HL-60/S4 treated with retinoic acid at 250 ng/mL for 4 days and 3 days (cell line): ENCODE results near the gene MAGOH.
"Not testable (repeated sequence)": the region's sequence is repeated elsewhere in the genome, so short reads cannot be mapped to it uniquely, and the experiment has no call there.

ENCODE experiments used
- in situ Hi-C: fragments of 300-500 bp; cut with MboI; formaldehyde crosslinking; loops from 2 replicates; pipeline ENCODE4 v1.7.0; 2022; ENCODE audit warnings: low sequenced_read_pairs

Gene MAGOH

DNA sequence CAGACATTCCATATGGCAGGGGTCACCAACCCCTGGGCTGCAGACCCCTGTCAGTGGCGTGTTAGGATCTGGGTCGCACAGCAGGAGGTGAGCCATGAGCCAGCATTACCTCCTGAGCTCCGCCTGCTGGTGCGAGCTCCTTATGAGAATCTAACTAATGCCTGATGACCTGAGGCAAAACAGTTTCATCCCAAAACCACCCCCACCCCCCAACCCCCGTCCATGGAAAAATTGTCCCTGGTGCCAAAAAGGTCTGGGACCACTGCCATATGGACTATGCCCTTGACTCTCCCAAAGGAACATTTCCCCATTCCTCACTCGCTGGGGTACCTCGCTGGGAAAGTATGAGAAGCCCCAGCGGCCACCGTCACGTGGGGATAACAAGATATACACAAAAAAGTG lies 48.1 kb downstream of the MAGOH start:
- in situ Hi-C loops, result no loop called here

DNA sequence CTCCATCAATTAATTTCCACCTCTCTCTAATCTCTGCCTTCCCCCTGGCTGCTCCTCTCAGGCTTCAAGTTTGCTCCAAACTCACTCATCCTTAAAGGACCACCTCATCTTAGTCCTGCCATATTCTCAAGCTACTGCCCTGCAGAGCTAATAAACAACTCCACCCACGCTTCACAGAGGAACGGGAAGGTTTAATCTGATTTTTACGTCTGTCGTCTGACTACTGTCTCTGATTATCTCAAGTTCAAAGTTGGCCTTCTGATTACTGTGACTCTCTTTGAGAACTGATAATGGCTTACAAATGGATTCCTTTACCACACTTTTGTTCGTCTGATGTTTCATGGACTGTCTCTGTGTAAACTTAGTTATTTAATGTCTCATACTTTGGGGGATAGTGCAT lies 49.3 kb downstream of the MAGOH start:
- in situ Hi-C loops, result no loop called here

DNA sequence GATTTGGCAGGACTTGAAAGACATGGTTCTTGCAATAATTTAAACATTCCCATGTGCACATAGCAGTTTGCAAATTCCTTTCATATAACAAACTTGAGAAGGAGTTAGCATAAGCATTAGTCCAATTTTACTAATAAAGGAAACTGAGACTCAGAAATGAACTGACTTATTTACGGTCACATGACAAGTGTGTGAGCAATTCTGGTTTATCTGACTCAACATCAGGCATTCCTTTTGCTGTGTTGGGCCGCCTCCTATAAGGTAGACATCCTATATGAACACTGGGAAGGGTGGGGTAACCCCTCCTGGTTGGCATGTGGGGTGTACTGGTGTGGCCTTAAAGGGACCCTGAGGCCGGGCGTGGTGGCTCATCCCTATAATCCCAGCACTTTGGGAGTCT lies 50.2 kb downstream of the MAGOH start:
- in situ Hi-C loops, result no loop called here

GRCh38 chr1:53187401-53187800 lies 50.9 kb downstream of the MAGOH start:
- in situ Hi-C loops, result no loop called here

GRCh38 chr1:53186533-53186932 lies 51.8 kb downstream of the MAGOH start:
- in situ Hi-C loops, result no loop called here

DNA sequence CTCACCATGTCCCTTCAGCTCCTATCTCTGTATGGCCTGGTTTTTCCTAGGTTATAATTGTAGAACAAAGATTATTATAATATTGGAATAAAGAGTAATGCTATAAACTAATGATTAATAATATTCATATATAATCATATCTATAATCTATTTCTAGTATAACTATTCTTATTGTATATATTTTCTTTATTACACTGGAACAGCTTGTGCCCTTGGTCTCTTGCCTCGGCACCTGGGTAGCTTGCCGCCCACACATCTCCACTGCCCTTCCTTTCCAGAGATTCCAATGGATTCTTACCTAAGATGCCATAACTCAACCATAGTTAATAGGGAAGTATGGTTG lies 52.4 kb downstream of the MAGOH start:
- in situ Hi-C loops, result not testable (repeated sequence)

DNA sequence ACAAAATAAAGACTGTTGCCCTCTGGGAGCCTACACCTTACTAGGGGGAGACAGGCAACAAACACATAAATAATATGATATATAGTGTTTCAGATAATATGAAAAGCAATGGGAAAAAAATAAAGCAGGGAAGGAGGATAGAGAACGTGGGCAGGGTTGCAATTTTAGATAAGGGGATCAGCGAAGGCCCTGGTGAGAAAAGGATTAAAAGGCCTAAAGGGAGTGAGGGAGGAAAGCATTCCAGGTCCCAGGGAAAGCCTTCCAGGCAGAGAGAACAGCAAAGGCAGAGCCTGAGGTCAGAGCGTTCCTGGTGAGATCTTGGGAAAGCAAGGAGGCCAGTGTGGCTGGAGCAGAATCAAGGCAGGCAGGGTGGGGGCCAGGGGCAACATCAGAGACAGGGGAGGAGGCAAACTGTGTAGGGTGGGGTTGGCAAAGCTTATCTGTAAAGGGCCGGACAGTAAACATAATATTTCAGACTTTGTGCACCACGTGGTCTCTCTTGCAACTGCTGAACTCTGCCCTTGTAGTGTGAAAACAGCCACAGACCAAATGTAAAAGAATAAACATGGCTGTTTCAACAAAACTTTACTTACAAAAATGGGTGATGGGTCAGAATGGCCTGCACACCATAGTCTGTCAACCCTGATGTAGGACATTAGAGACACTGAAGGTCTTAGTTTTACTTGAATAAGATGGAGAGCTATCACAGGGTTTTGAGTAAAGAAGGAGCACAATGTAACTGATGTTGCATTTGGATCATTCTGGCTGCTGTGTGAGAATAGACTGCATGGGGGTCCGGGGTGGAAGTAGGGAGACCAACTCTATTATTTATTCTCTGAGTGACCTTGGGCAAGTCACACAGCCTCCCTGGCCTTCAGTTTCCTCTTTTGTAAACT lies 55.0 kb downstream of the MAGOH start:
- in situ Hi-C loops, result no loop called here

GRCh38 chr1:53182716-53183094 lies 55.6 kb downstream of the MAGOH start:
- in situ Hi-C loops, result no loop called here

DNA sequence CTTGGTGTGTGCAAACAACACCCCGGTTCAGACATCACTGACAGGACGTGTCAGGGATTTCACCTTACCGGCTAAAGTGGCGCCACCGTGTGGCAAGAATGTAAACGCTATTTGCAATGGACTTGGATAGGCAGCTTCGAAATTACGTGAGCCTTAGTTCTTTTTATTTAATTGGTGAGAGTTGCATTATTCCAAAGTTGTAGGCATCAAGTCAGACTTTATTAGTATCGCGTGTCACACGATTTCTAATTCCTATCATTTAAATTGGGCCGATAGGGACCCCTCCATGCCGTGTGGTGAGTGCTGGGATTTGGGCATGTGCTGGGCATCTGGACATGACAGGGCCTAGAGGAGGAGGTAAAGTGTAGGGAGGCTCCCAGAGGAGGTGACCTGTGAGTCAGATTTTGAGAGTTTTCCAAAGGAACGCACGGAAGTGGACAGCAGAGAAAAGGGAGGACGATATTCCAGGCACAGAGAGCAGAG lies 56.2 kb downstream of the MAGOH start:
- in situ Hi-C loops, result no loop called here

DNA sequence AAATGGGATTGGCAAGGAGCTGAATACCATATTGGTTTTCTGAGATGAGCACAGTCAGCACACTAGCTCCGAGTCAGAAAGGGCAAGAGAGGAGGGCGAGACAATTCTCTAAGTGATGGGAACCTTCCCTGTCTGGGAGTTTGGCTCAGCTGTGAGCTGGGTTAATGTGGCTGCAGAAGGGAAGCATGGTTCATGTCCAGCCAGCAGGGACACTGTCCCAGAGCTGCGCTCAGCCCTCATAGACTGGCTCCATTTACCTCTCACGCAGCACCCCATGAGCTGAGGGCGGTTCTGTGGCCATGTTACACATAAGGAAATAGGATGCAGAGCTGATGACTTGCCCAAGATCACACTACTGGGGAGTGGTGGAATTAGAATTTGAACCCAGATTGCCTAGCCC lies 57.4 kb downstream of the MAGOH start:
- in situ Hi-C loops, result no loop called here

DNA sequence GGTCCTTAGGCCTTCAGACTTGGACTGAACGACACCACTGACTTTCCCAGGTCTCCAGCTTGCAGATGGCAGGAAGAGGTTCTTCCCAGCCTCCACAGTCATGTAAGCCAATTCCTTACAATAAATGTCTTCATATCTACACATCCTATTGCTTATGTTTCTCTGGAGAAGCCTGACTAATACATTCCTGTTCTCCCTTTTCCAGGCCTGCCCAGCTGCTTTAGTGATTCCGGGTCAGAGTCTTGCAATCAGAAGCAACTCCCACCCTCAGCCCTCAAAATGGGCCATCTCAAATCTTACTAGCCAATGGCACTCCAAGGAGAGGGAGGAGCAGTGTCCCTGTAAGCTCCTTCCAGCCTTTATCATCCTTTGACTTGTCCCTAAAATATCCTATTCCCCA lies 58.1 kb downstream of the MAGOH start:
- in situ Hi-C loops, result no loop called here
